GM12801 (cell line): Measurements from ENCODE around the gene LAMA4.

Experiments used
- CTCF ChIP-seq: IDR thresholded peaks from one replicate; pipeline ENCODE4 v1.5.1; 2011; ENCODE audit warnings: control low read depth; ENCODE audit not compliant: insufficient read length; ENCODE audit errors: extremely low read depth

The LAMA4 gene

GRCh38 chr6:112169541-112169940 is 84.8 kb downstream of the LAMA4 start:
- no peak for TF ChIP-seq CTCF

- peak; percentile 10 for TF ChIP-seq CTCF
These were observed 90.8 kb downstream of the LAMA4 start for GRCh38 chr6:112163295-112164257.

GRCh38 chr6:112160745-112161144 is 93.6 kb downstream of the LAMA4 start:
- no peak for TF ChIP-seq CTCF

GRCh38 chr6:112156668-112157067 is 97.7 kb downstream of the LAMA4 start:
- no peak for TF ChIP-seq CTCF

- no peak for TF ChIP-seq CTCF
These were observed 98.5 kb downstream of the LAMA4 start for GRCh38 chr6:112155886-112156285.

DNA sequence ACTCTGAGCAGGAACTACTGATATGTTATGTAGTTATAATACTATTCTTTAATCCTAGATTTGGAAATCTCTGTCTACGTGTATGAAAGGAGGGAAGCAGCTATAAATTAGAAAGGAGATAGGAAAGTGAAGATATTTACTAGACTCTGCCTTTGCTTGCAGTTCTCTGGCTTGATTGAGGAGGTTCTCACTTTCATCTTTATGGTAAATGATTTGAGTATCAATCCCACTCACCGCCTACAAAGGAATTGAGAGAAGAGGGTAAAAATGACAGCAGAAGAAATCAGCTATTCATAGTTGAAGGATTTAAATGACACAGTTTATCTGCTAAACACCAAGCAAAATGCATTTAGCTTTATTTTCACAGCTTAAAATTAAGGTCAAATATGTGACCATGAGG is 99.7 kb downstream of the LAMA4 start:
- no peak for TF ChIP-seq CTCF

DNA sequence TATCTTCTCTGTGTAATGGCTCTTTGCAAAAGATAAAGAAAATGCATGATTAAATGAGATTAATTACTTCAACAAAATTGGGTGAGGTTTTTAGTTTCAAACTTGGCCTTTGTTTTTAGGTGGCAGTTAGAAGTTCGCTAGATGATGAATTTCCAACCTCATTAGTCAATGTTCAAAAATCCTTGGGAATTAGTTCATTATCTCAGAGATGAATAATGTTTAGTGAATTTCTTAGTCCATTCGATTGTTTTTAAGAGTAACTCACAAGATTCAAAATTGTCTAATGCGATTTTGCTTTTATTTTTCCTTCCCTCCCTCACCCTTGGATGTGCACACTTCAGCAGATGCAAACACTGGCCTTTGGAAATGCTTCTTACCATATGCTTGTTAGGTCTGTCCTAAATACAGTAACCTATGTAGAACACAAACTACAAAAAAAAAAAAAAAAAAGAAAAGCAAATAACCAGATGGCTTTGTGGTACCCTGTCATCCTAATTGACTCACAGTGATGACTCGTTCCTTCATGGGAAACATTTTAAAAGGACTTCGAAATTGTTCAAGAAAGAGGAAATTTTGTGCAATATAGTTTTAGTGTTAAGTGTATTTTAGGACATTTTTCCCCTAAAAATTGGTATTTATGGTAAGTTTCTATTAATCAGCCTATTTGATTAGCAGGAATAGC is 100.3 kb downstream of the LAMA4 start:
- TF ChIP-seq CTCF: no peak
